ENCODE results near the gene PTPRQ. TPM values are rescaled to one million over a fixed set of nuclear protein-coding genes. Genes with fewer than 3 reads are reported as not detected.

Gene PTPRQ
- total and polyA plus RNA-seq, 9 of the 15 experiments (the other 6 are each of a cell fraction or from before 2014, with no cell fraction given): not detected

DNA sequence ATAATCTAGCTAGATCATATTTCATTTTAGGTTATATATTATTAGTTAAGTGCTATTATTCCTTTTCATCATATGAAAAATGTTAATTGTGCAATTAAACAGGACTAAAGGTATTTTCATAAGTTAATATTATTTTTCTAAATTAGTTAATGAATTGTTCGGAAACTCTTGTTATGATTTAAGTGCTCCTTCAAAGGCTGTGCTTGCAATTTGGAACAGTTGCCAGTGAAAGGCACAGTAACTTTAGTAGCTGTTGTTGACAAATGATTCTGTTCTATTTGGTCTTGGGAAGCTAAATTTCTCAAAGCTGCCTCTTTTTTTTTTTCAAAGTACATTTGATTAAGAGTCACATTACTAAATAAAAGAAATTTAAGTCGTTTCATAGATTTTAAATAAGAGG is 40.7 kb downstream of the PTPRQ start:
- Histone ChIP-seq H3K27me3 (ENCODE audit: control insufficient read depth in 2 of 2, insufficient read depth in 2 of 2, low read length in 2 of 2) (no peaks in the 10 kb centered on the region), H3K27ac (ENCODE audit: extremely low read depth, low read depth, low read length) (no peak overlapping the region), H4K20me1 (replicated peaks; ENCODE audit: control insufficient read depth, insufficient read depth, low read length) (no peaks in the 10 kb centered on the region), H3K9ac (ENCODE audit: insufficient read depth in 1 of 2, low read depth in 2 of 2, low read length in 2 of 2) (no peak overlapping the region), H2AFZ (ENCODE audit: low read depth, low read length) (no peak overlapping the region), H3K79me2 (ENCODE audit: control insufficient read depth, insufficient read depth, low read length) (no peaks in the 10 kb centered on the region), H3K4me2 (ENCODE audit: insufficient read depth, low read length) (no peak overlapping the region), H3K36me3 (ENCODE audit: control insufficient read depth, insufficient read depth, low read length) (no peaks in the 10 kb centered on the region), H3K9me3 (replicated peaks; ENCODE audit: control insufficient read depth, insufficient read depth, low read depth, low read length) (no peaks in the 10 kb centered on the region), H3K9me1 (ENCODE audit: control insufficient read depth, insufficient read depth, low read length) (no peaks in the 10 kb centered on the region), H3K4me1 (replicated peaks in 1 of 2; ENCODE audit: control insufficient read depth in 2 of 2, insufficient read depth in 2 of 2, low read length in 2 of 2) (no peaks in the 10 kb centered on the region), H3K4me3 (no peak overlapping the region)
- in situ Hi-C loops (cut with MboI): no loop called here
- FAIRE-seq: no peak
- 0% methylated on average over 2 of the region's 2 CpGs for WGBS (ENCODE audit: insufficient coverage, low coverage, missing lambda C conversion rate)
- TF ChIP-seq, protein P1, sequence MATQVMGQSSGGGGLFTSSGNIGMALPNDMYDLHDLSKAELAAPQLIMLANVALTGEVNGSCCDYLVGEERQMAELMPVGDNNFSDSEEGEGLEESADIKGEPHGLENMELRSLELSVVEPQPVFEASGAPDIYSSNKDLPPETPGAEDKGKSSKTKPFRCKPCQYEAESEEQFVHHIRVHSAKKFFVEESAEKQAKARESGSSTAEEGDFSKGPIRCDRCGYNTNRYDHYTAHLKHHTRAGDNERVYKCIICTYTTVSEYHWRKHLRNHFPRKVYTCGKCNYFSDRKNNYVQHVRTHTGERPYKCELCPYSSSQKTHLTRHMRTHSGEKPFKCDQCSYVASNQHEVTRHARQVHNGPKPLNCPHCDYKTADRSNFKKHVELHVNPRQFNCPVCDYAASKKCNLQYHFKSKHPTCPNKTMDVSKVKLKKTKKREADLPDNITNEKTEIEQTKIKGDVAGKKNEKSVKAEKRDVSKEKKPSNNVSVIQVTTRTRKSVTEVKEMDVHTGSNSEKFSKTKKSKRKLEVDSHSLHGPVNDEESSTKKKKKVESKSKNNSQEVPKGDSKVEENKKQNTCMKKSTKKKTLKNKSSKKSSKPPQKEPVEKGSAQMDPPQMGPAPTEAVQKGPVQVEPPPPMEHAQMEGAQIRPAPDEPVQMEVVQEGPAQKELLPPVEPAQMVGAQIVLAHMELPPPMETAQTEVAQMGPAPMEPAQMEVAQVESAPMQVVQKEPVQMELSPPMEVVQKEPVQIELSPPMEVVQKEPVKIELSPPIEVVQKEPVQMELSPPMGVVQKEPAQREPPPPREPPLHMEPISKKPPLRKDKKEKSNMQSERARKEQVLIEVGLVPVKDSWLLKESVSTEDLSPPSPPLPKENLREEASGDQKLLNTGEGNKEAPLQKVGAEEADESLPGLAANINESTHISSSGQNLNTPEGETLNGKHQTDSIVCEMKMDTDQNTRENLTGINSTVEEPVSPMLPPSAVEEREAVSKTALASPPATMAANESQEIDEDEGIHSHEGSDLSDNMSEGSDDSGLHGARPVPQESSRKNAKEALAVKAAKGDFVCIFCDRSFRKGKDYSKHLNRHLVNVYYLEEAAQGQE (IDR thresholded peaks at IDR 0.05; ENCODE audit: borderline replicate concordance): no peak
- TF ChIP-seq, protein P1 (CRISPR knock-in tag; IDR thresholded peaks at IDR 0.05; ENCODE audit: low read depth): no peak
- TF ChIP-seq WHSC1 (IDR thresholded peaks at IDR 0.05; ENCODE audit: low read length): no peak
- TF ChIP-seq RHOXF2B (CRISPR knock-in tag; conservative IDR thresholded peaks at IDR 0.05): no peak
- TF ChIP-seq ZNF76 (CRISPR knock-in tag; IDR thresholded peaks at IDR 0.05; ENCODE audit: borderline replicate concordance): no peak
- no peak for TF ChIP-seq PHF21A (IDR thresholded peaks at IDR 0.05; ENCODE audit: borderline replicate concordance, low read depth)
- TF ChIP-seq, protein P2, sequence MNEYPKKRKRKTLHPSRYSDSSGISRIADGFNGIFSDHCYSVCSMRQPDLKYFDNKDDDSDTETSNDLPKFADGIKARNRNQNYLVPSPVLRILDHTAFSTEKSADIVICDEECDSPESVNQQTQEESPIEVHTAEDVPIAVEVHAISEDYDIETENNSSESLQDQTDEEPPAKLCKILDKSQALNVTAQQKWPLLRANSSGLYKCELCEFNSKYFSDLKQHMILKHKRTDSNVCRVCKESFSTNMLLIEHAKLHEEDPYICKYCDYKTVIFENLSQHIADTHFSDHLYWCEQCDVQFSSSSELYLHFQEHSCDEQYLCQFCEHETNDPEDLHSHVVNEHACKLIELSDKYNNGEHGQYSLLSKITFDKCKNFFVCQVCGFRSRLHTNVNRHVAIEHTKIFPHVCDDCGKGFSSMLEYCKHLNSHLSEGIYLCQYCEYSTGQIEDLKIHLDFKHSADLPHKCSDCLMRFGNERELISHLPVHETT (CRISPR knock-in tag; conservative IDR thresholded peaks at IDR 0.05 in 1 of 2, IDR thresholded peaks at IDR 0.05 in 1 of 2): no peak
- no peak for DNase-seq (ENCODE audit: extremely low read depth in 1 of 4, low spot score in 3 of 4)
- no peak for ATAC-seq
- POLR2A ChIA-PET: no interaction called here
- CTCF ChIA-PET (ENCODE audit: low intra/inter-chr PET ratio): no interaction called here
- intact Hi-C loops (cut with micrococcal nuclease): no loop called here
- no TSS peak for BruUV-seq (replicated peaks)

Data from K562 (cell line).